HCT116 (cell line): Measurements from ENCODE around the gene TMEM214.

Experiments used
- CTCF ChIP-seq, 3 experiments: fragments of 200-600 bp in 1 of 3; sonication (generic) in 1 of 3; IDR thresholded peaks in 2 of 3; conservative IDR thresholded peaks in 1 of 3; 2 replicates each; pipeline ENCODE4 v1.5.1; 2012 to 2017; ENCODE audit warnings: low read depth in 2 of 3, low read length in 2 of 3, antibody characterized with exemption in 1 of 3, borderline replicate concordance in 1 of 3, control low read depth in 1 of 3, mild to moderate bottlenecking in 1 of 3, mixed read lengths in 1 of 3, mixed run types in 1 of 3, moderate library complexity in 1 of 3; ENCODE audit not compliant: insufficient read depth in 1 of 3
- EZH2 ChIP-seq: fragments of 200-600 bp; sonication (generic); IDR thresholded peaks from 2 replicates; pipeline ENCODE4 v1.6.1; 2017; ENCODE audit warnings: antibody characterized with exemption, mixed run types
- MAX ChIP-seq: IDR thresholded peaks from 2 replicates; pipeline ENCODE4 v1.6.1; 2012
- POLR2A ChIP-seq: IDR thresholded peaks from 2 replicates; pipeline ENCODE4 v1.7.0; 2011; ENCODE audit warnings: borderline replicate concordance; ENCODE audit not compliant: insufficient read depth, insufficient read length; ENCODE audit errors: extremely low read depth
- YY1 ChIP-seq: IDR thresholded peaks from 2 replicates; pipeline ENCODE4 v1.6.1; 2011; ENCODE audit warnings: low read length, low read depth, moderate library complexity, mild to moderate bottlenecking; ENCODE audit not compliant: insufficient replicate concordance; ENCODE audit errors: extremely low read depth
- ZBTB33 ChIP-seq: IDR thresholded peaks from 2 replicates; pipeline ENCODE4 v1.6.1; 2011; ENCODE audit warnings: mild to moderate bottlenecking, low read length, moderate library complexity; ENCODE audit not compliant: insufficient replicate concordance; ENCODE audit errors: extremely low read depth

GRCh38 chr2:27016801-27017325 is 15.9 kb upstream of the TMEM214 start:
- TF ChIP-seq CTCF (IDR thresholded peaks at IDR 0.05 in 2 of 3, conservative IDR thresholded peaks at IDR 0.05 in 1 of 3; ENCODE audit: borderline replicate concordance in 1 of 3, insufficient read depth in 1 of 3, low read depth in 2 of 3, low read length in 2 of 3): peak; percentile 68 to 85 (median 84)
- no peak for TF ChIP-seq POLR2A
- TF ChIP-seq MAX: no peak
- TF ChIP-seq ZBTB33: no peak
- no peak for TF ChIP-seq YY1
- no peak for TF ChIP-seq EZH2
